NCI-H1092 (cell line): ENCODE data around the gene CNNM2.

Experiments used
- DNase-seq: peaks from one replicate; lab custom pipeline; 2025; lab: John Stamatoyannopoulos, UW

Gene CNNM2

GRCh38 chr10:102917962-102918816 lies at the start of gene CNNM2:
TSS of gene CNNM2 (plus strand) at chr10:102918294. CDS start at chr10:102918481, 187 bp downstream.
- peak; percentile 99 for DNase-seq

DNA sequence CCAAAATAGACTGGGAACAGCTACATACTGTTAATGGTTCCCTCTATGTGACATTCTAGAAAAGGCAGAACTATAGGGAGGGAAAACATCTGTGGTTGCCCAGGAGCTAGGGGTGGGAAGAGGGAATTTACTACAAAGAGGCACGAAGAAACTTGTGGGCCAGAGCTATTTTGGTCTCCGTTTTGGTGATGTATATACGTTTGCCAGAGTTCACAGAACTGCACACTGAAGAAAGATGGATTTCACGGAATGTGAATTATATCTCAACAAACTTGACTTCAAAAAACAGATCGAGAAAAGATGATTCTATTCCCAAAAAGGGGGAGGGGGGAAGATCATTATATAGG lies 49.2 kb upstream of the CNNM2 start:
- DNase-seq = no peak

- peak; percentile 20 for DNase-seq
These were observed 48.6 kb upstream of the CNNM2 start, which contains the start of gene AS3MT for GRCh38 chr10:102869258-102870198. TSS of gene AS3MT (plus strand) at chr10:102869470. CDS start at chr10:102869593, 123 bp downstream.

DNA sequence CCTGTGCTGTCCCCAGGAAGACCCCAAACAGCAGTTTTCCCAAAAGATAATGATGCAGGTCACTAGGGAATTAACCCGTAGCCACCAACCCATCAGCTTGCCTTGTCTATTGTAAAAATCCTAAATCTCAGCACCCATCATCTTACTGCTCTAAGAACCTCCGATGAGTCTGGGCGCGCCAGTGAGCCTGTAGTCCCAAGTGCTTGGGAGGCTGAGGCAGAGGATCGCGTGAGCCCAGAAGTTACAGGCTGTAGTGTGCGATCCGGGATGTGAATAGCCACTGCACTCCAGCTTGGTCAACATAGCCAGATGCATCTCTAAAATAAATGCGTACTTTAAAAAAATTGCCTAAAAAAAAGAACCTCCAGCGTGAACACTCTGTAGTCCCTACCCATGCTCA lies 47.9 kb upstream of the CNNM2 start:
- no peak for DNase-seq

DNA sequence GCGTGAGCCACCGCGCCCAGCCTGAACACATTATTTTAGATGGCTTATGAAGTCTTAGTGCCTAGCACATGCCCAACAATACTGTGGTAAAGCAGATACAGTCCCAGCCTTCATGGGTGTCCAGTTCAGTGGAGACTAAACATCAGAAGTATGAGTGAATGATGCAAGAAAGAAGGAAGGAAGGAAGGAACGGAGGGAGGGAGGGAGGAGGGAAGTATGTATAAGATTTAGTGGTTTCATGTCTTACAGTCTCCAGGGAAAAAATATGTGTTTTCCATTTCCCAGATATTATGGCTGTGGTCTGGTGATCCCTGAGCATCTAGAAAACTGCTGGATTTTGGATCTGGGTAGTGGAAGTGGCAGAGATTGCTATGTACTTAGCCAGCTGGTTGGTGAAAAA lies 45.9 kb upstream of the CNNM2 start:
- no peak for DNase-seq

DNA sequence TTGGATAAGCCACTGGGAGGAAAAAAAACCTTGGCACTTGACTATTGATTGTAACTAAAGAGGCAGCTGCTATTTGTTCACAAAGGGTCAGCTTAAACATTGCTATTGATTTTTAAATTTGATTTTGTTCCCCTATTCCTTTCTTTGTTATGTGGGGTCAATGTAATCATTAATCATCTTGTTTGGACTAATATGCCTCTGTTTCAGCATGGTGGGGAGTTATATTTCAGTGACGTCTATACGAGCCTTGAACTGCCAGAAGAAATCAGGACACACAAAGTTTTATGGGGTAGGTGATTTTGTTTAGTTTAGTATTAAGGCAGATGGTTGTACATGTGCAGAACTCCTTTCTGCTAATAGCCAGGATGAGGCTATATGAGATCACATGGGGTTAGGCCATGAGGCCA lies 41.3 kb upstream of the CNNM2 start:
- DNase-seq = no peak

- no peak for DNase-seq
These were observed 39.5 kb upstream of the CNNM2 start for GRCh38 chr10:102878629-102879028.

DNA sequence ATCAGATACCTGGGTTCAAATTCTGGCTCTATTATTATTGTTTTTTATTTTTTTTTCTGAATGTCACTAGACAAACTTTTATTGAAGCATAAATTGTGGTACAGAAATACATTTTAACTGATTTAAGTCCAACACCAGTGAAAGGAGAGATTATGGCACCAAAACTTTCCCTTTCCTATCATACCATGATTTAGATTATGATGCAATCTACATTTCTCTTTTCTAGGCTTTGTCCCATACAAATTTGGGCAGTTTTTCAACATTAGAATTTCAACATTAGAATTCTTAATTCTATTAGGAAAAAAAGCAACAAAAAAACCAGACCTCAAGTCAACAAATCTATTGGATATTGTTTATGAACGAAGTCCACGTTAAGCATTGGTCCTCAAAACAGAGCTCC lies 37.8 kb upstream of the CNNM2 start:
- no peak for DNase-seq

- DNase-seq = no peak
These were observed 30.0 kb upstream of the CNNM2 start for GRCh38 chr10:102888048-102888447.

GRCh38 chr10:102894466-102895213 lies 23.5 kb upstream of the CNNM2 start:
- no peak for DNase-seq

GRCh38 chr10:102900006-102900405 lies 18.1 kb upstream of the CNNM2 start:
- no peak for DNase-seq

DNA sequence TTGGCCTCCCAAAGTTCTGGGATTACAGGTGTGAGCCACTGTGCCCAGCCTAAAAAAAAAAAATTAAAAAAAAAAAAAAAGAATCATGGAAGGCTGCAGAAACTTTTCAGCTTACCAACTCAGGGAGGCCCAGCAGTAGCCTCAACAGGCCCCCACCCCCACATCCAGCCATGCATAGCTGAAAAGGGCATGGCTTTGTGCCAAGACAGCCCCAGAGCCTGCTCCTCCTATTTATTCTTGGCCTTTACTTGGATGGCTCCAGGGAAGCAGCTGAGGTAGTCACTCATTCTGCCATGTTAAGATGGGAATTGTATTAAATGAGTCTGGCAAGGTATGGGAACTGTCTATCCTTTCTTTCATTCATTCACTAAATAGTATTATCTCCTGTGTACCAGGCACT lies 13.7 kb upstream of the CNNM2 start:
- DNase-seq = no peak

DNA sequence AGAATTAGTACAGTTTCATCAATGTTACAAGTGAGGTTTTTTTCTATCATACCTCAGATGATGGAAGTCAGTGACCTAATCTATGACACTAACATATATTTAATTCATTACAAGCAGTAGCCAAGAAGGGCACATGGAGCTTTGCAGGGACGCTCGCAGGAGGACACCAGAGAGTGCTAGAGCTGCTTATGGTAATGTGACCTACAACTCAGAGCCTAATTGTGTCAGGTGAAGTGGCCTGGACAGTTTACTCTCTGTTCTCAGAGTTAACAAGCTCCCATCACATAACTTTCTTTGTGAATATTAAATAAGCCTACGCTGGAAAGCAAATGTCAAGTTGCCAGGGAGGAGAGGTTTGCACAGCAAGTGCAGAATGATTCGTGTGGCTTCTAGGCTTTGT lies 11.6 kb upstream of the CNNM2 start:
- DNase-seq = no peak

DNA sequence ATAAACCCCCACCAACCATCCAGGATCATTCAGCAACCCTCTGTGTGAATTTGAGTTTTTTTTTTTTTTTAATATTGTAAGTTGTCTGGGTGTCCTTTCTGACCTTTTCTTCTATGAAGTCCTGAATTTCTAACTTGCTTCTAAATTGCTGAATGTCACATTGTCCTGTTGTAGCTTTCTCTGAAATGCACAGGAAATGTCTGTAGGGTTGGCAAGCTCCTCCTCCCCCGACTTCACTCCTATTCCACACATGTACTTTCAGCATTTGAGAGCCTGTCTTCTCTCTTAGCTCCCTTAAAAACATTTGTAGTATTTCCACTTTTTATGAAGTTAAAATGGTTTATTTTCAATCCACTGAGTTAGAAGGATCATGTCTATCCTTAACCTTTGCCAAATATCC lies 3.3 kb upstream of the CNNM2 start:
- no peak for DNase-seq

DNA sequence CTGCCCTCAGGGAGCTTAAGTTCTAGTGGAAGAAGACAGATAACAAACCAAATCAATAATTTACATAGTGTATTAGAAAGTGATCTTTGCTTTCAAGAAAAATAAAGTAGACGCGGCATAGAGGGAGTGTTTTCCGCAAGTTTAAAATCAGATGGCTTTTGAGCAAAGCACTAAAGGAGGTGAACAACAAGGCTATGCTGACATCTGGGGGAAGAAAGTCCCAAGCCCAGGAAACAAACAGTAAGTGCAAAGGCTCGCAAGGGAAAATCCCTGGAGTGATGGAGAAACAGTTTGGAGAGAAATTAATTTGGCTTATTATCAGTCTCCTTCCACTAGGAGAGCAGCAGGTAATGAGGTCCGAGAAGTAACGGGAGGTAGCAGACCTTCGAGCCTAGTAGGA lies 1.9 kb upstream of the CNNM2 start:
- DNase-seq = no peak

- peak; percentile 39 for DNase-seq
These were observed 656 bp upstream of the CNNM2 start for GRCh38 chr10:102917314-102917961.

- DNase-seq = no peak
These were observed 737 bp downstream of the CNNM2 start for GRCh38 chr10:102918817-102919245.

DNA sequence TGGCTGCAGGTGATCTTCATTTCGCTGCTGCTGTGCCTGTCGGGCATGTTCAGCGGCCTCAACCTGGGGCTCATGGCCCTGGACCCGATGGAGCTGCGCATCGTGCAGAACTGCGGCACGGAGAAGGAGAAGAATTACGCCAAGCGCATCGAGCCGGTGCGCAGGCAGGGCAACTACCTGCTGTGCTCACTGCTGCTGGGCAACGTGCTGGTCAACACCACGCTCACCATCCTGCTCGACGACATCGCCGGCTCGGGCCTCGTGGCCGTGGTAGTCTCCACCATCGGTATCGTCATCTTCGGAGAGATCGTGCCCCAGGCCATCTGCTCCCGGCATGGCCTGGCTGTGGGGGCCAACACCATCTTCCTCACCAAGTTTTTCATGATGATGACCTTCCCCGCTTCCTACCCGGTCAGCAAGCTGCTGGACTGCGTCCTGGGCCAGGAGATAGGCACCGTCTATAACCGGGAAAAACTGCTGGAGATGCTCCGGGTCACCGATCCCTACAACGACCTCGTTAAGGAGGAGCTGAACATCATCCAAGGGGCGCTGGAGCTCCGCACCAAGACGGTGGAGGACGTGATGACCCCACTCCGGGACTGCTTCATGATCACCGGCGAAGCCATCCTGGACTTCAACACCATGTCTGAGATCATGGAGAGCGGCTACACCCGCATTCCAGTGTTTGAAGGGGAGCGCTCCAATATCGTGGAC lies 1.3 kb downstream of the CNNM2 start:
- no peak for DNase-seq

GRCh38 chr10:102919992-102920739 lies 2.1 kb downstream of the CNNM2 start:
- no peak for DNase-seq

GRCh38 chr10:102923601-102924000 lies 5.5 kb downstream of the CNNM2 start:
- DNase-seq = no peak
